Activated naive CD4-positive, alpha-beta T cell treated with anti-CD3 and anti-CD28 coated beads, Interleukin-2, amount 50 U/mL, for 72 hours (primary cell): ENCODE data around the gene N4BP2L2. TPM values are rescaled to one million over a fixed set of nuclear protein-coding genes. Genes with fewer than 3 reads are reported as not detected.

ENCODE experiments used
- ATAC-seq, 2 donors: fragments of 150-1000 bp; cut with Tn5 transposase; 2 replicates each; pipeline ENCODE4 v1.10.0; 2021; ENCODE audit warnings: mild to moderate bottlenecking in 2 of 2, moderate library complexity in 2 of 2
- DNase-seq, 2 donors: peaks; one replicate each; pipeline ENCODE4 v3.0.0; 2021 to 2022; ENCODE audit warnings: low spot score in 2 of 2
- H3K27ac Mint-ChIP-seq, 2 donors: one replicate each; pipeline ENCODE4 v1.8.0; 2022; ENCODE audit warnings: mild to moderate bottlenecking in 2 of 2, mixed read lengths in 2 of 2
- H3K36me3 Mint-ChIP-seq, 2 donors: one replicate each; pipeline ENCODE4 v1.8.0; 2022; ENCODE audit warnings: mixed read lengths in 2 of 2
- H3K9me3 Mint-ChIP-seq, 2 donors: one replicate each; pipeline ENCODE4 v1.8.0; 2022; ENCODE audit warnings: mixed read lengths in 2 of 2
- total RNA-seq, 2 donors: library from RNA; stranded (reverse); gene quantifications; one replicate each; pipeline ENCODE4 v1.2.3, GENCODE V29; 2022

Gene N4BP2L2
- total RNA-seq, 2 donors from 2014 or later: 82.1 to 107 TPM

- peaks cover 11 to 20% of the 10 kb centered on the region in 2 donors for H3K36me3 Mint-ChIP-seq
- H3K9me3 Mint-ChIP-seq: no peaks in the 10 kb centered on the region
- ATAC-seq: no peak
- no peak for DNase-seq
- H3K27ac Mint-ChIP-seq: no peak overlapping the region
Observed at GRCh38 chr13:32542221-32542620, 3.6 kb upstream of the N4BP2L2 start.

- ATAC-seq: peak; percentile 82
- DNase-seq: peak in 1 of 2 donors; percentile 81
- Mint-ChIP-seq H3K36me3 (peaks cover 46 to 47% of the 10 kb centered on the region in 2 donors), H3K9me3 (peaks cover 0 to 3% of the 10 kb centered on the region in 2 donors), H3K27ac (peak overlapping the region; percentile 99 to 100)
Observed at GRCh38 chr13:32538143-32538620, 413 bp downstream of the N4BP2L2 start.

- H3K27ac Mint-ChIP-seq: peak overlapping the region; percentile 99 to 100
- peaks cover 47 to 51% of the 10 kb centered on the region in 2 donors for H3K36me3 Mint-ChIP-seq
- peaks cover 0 to 3% of the 10 kb centered on the region in 2 donors for H3K9me3 Mint-ChIP-seq
- DNase-seq (peak; percentile 11 to 77), ATAC-seq (no peak)
Observed at GRCh38 chr13:32537580-32538142, 934 bp downstream of the N4BP2L2 start.

- Mint-ChIP-seq H3K27ac (peak overlapping the region; percentile 11 to 99), H3K9me3 (peaks cover 0 to 3% of the 10 kb centered on the region in 2 donors), H3K36me3 (peaks cover 47 to 51% of the 10 kb centered on the region in 2 donors)
- ATAC-seq (no peak), DNase-seq (no peak)
Observed at GRCh38 chr13:32535748-32536147, 2.8 kb downstream of the N4BP2L2 start.

GRCh38 chr13:32535115-32535514 is 3.5 kb downstream of the N4BP2L2 start:
- peaks cover 47 to 51% of the 10 kb centered on the region in 2 donors for H3K36me3 Mint-ChIP-seq
- ATAC-seq: peak; percentile 14 to 19

GRCh38 chr13:32530841-32531253 is 7.7 kb downstream of the N4BP2L2 start:
- H3K36me3 Mint-ChIP-seq: peaks cover 18 to 31% of the 10 kb centered on the region in 2 donors
- DNase-seq: no peak
- peaks cover 0 to 1% of the 10 kb centered on the region in 2 donors for H3K9me3 Mint-ChIP-seq

More at GRCh38 chr13:32535115-32535514, 3.5 kb downstream of the N4BP2L2 start:
- H3K27ac Mint-ChIP-seq: peak overlapping the region; percentile 63 to 99
- no peak for DNase-seq
- H3K9me3 Mint-ChIP-seq: peaks cover 0 to 3% of the 10 kb centered on the region in 2 donors

GRCh38 chr13:32528358-32528757 is 10.2 kb downstream of the N4BP2L2 start:
- Mint-ChIP-seq H3K27ac (no peak overlapping the region), H3K36me3 (peaks cover 0 to 29% of the 10 kb centered on the region in 2 donors), H3K9me3 (no peaks in the 10 kb centered on the region)
- DNase-seq: no peak
- no peak for ATAC-seq

More at GRCh38 chr13:32530841-32531253, 7.7 kb downstream of the N4BP2L2 start:
- peak; percentile 45 to 48 for ATAC-seq
- peak overlapping the region; percentile 89 to 92 for H3K27ac Mint-ChIP-seq

- DNase-seq (no peak), ATAC-seq (no peak)
- Mint-ChIP-seq H3K27ac (no peak overlapping the region), H3K9me3 (no peaks in the 10 kb centered on the region), H3K36me3 (peaks cover 0 to 31% of the 10 kb centered on the region in 2 donors)
Observed at GRCh38 chr13:32527151-32527550, 11.4 kb downstream of the N4BP2L2 start.

- Mint-ChIP-seq H3K27ac (no peak overlapping the region), H3K9me3 (no peaks in the 10 kb centered on the region), H3K36me3 (peaks cover 3 to 36% of the 10 kb centered on the region in 2 donors)
- ATAC-seq: no peak
- DNase-seq: no peak
Observed at GRCh38 chr13:32525766-32526165, 12.8 kb downstream of the N4BP2L2 start.

- DNase-seq (no peak), ATAC-seq (no peak)
- Mint-ChIP-seq H3K27ac (no peak overlapping the region), H3K9me3 (no peaks in the 10 kb centered on the region), H3K36me3 (peaks cover 5 to 31% of the 10 kb centered on the region in 2 donors)
Observed at GRCh38 chr13:32515246-32515645, 23.3 kb downstream of the N4BP2L2 start.

GRCh38 chr13:32511482-32511881 is 27.1 kb downstream of the N4BP2L2 start:
- Mint-ChIP-seq H3K36me3 (peaks cover 0 to 29% of the 10 kb centered on the region in 2 donors), H3K27ac (no peak overlapping the region), H3K9me3 (no peaks in the 10 kb centered on the region)
- DNase-seq: no peak
- no peak for ATAC-seq

GRCh38 chr13:32504876-32505275 is 33.7 kb downstream of the N4BP2L2 start:
- Mint-ChIP-seq H3K36me3 (peaks cover 0 to 16% of the 10 kb centered on the region in 2 donors), H3K9me3 (peaks cover 0 to 4% of the 10 kb centered on the region in 2 donors), H3K27ac (peak overlapping the region; percentile 10 to 41)
- ATAC-seq (no peak), DNase-seq (no peak)

GRCh38 chr13:32504263-32504662 is 34.3 kb downstream of the N4BP2L2 start:
- no peak for DNase-seq
- ATAC-seq: no peak
- Mint-ChIP-seq H3K27ac (peak overlapping the region in 1 of 2 donors; percentile 10), H3K9me3 (peaks cover 0 to 4% of the 10 kb centered on the region in 2 donors), H3K36me3 (peaks cover 0 to 11% of the 10 kb centered on the region in 2 donors)

- H3K9me3 Mint-ChIP-seq: peaks cover 0 to 4% of the 10 kb centered on the region in 2 donors
- no peak for ATAC-seq
- peaks cover 0 to 6% of the 10 kb centered on the region in 2 donors for H3K36me3 Mint-ChIP-seq
- H3K27ac Mint-ChIP-seq: no peak overlapping the region
- no peak for DNase-seq
Observed at GRCh38 chr13:32503727-32504126, 34.9 kb downstream of the N4BP2L2 start.

- Mint-ChIP-seq H3K27ac (no peak overlapping the region), H3K36me3 (peaks cover 0 to 6% of the 10 kb centered on the region in 2 donors), H3K9me3 (peaks cover 0 to 4% of the 10 kb centered on the region in 2 donors)
- ATAC-seq (peak; percentile 56 to 65), DNase-seq (no peak)
Observed at GRCh38 chr13:32501064-32501463, 37.5 kb downstream of the N4BP2L2 start.

GRCh38 chr13:32499538-32500210 is 38.9 kb downstream of the N4BP2L2 start:
- H3K27ac Mint-ChIP-seq: no peak overlapping the region
- peaks cover 0 to 4% of the 10 kb centered on the region in 2 donors for H3K9me3 Mint-ChIP-seq
- H3K36me3 Mint-ChIP-seq: peaks cover 0 to 6% of the 10 kb centered on the region in 2 donors
- DNase-seq (no peak), ATAC-seq (no peak)

- no peak for DNase-seq
- H3K27ac Mint-ChIP-seq: no peak overlapping the region
- no peak for ATAC-seq
- peaks cover 0 to 6% of the 10 kb centered on the region in 2 donors for H3K36me3 Mint-ChIP-seq
- H3K9me3 Mint-ChIP-seq: peaks cover 0 to 4% of the 10 kb centered on the region in 2 donors
Observed at GRCh38 chr13:32497589-32497988, 41.0 kb downstream of the N4BP2L2 start.
